K562 (cell line): ENCODE measurements around the gene SH2D4B. TPM values are rescaled to one million over a fixed set of nuclear protein-coding genes. Genes with fewer than 3 reads are reported as not detected.

Experiments used
- RBFOX2 ChIP-seq: fragments of 200-400 bp; formaldehyde crosslinking; IDR thresholded peaks from 2 replicates; pipeline ENCODE4 v1.6.1; 2017; ENCODE audit warnings: low read depth, mild to moderate bottlenecking, low read length, moderate library complexity
- polyA plus RNA-seq, 8 experiments: library from polyadenylated mRNA; depleted of rRNA in 4 of 8; stranded (reverse) in 5 of 8; unstranded in 3 of 8; fragments of >200 nt; fragmentation: Nextera tagmentation in 2 of 8; fragmentation: Illumina TruSeq in 1 of 8; extraction: Ambion mirVana in 2 of 8; extraction: Trizol in 1 of 8; gene quantifications; 2 replicates each; pipeline versions ENCODE4 v1.2.1 to v1.2.3, GENCODE V29; 2011 to 2014; ENCODE audit warnings: inconsistent platforms in 1 of 8, missing spikeins in 1 of 8
- total RNA-seq, 7 experiments: library from RNA; depleted of rRNA in 6 of 7; stranded (reverse); fragments of >200 nt in 6 of 7; fragmentation: Illumina TruSeq in 2 of 7; extraction: Trizol in 2 of 7; gene quantifications; 2 replicates each; pipeline versions ENCODE4 v1.2.1 to v1.2.3, GENCODE V29; 2011 to 2021; ENCODE audit warnings: low replicate concordance in 1 of 7
- TF ChIP-seq, protein P1 (sequence below), 2 experiments: IDR thresholded peaks in 1 of 2; conservative IDR thresholded peaks in 1 of 2; 2 replicates each; pipeline ENCODE4 v1.6.1; 2016; ENCODE audit warnings: low read depth in 2 of 2, mild to moderate bottlenecking in 1 of 2, missing compliant biosample characterization in 1 of 2, missing genetic modification characterization in 1 of 2, moderate library complexity in 1 of 2
- TF ChIP-seq, protein P2 (sequence below), 3 experiments: IDR thresholded peaks in 2 of 3; conservative IDR thresholded peaks in 1 of 3; 2 replicates each; pipeline ENCODE4 v1.5.1; 2011 to 2012; ENCODE audit warnings: low read length in 3 of 3, mild to moderate bottlenecking in 3 of 3, control low read depth in 2 of 3, improper control_type of control experiment in 1 of 3, inconsistent platforms in 1 of 3, low read depth in 1 of 3, mixed read lengths in 1 of 3, moderate library complexity in 1 of 3; ENCODE audit not compliant: insufficient read depth in 2 of 3

The SH2D4B gene
- total and polyA plus RNA-seq, 9 of the 15 experiments (the other 6 are each of a cell fraction or from before 2014, with no cell fraction given): 0.03 to 0.14 (median 0.04) TPM; not detected in 4

DNA sequence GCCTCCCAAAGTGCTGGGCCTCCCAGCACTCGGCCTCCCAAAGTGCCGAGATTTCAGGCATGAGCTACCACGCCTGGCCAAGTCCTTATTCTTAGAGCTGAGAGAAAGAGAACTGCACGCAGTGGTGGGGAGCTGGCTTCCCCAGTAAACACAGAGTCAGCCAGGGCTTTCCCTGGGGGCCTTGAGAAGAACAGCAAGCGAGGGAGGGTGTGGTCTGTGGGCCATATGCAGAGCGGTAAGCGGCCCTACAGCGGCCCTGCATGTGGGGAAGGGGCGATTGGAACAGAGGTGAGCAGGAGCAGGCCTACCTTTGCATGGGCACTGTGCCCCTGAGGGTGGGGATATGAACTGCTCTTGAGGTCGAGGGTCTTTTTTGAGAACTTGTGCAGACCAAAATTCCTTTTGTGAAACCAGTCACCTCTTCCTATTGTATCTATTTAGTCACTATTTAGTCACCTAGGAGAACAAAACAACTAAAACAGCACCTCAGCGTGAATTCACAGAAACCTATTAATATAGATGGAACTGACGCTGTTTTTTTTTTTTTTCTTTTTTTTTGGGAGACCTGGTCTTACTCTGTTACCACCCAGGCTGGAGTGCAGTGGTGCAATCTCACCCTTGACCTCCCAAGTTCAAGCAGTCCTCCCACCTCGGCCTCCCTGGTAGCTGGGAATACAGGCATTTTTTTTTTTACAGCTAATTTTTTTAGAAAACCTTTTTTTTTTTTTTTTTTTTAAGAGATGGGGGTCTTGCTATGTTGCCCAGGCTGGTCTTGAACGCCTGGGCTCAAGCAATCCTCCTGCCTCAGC, 36.9 kb upstream of the SH2D4B start (continued):
- TF ChIP-seq, protein P1, sequence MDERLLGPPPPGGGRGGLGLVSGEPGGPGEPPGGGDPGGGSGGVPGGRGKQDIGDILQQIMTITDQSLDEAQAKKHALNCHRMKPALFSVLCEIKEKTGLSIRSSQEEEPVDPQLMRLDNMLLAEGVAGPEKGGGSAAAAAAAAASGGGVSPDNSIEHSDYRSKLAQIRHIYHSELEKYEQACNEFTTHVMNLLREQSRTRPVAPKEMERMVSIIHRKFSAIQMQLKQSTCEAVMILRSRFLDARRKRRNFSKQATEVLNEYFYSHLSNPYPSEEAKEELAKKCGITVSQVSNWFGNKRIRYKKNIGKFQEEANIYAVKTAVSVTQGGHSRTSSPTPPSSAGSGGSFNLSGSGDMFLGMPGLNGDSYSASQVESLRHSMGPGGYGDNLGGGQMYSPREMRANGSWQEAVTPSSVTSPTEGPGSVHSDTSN (CRISPR knock-in tag; IDR thresholded peaks at IDR 0.05; ENCODE audit: low read depth): no peak
- TF ChIP-seq, protein P1 (tag; conservative IDR thresholded peaks at IDR 0.05; ENCODE audit: low read depth): no peak
- TF ChIP-seq, protein P2, sequence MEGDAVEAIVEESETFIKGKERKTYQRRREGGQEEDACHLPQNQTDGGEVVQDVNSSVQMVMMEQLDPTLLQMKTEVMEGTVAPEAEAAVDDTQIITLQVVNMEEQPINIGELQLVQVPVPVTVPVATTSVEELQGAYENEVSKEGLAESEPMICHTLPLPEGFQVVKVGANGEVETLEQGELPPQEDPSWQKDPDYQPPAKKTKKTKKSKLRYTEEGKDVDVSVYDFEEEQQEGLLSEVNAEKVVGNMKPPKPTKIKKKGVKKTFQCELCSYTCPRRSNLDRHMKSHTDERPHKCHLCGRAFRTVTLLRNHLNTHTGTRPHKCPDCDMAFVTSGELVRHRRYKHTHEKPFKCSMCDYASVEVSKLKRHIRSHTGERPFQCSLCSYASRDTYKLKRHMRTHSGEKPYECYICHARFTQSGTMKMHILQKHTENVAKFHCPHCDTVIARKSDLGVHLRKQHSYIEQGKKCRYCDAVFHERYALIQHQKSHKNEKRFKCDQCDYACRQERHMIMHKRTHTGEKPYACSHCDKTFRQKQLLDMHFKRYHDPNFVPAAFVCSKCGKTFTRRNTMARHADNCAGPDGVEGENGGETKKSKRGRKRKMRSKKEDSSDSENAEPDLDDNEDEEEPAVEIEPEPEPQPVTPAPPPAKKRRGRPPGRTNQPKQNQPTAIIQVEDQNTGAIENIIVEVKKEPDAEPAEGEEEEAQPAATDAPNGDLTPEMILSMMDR (IDR thresholded peaks at IDR 0.05 in 2 of 3, conservative IDR thresholded peaks at IDR 0.05 in 1 of 3; ENCODE audit: insufficient read depth in 2 of 3, low read depth in 1 of 3, low read length in 3 of 3): 0 out of 6 replicates have a peak, but pooled peaks of 1 of the 3 experiments have one; percentile 5
- TF ChIP-seq RBFOX2: no peak
- TF ChIP-seq, all 486 proteins: peak for 9
